Measurements from ENCODE around the gene WDR73. TPM values are rescaled to one million over a fixed set of nuclear protein-coding genes. Genes with fewer than 3 reads are reported as not detected.

WDR73 gene
- total RNA-seq, 1 experiment from 2014 or later, result 20.8 TPM

GRCh38 chr15:84591815-84592214 lies 62.3 kb downstream of the WDR73 start:
- no peak overlapping the region for H3K9ac ChIP-seq (ENCODE audit: low read length)
- no peaks in the 10 kb centered on the region for H3K79me2 ChIP-seq (ENCODE audit: low read length)
- no peaks in the 10 kb centered on the region for H3K36me3 ChIP-seq (ENCODE audit: low read depth, low read length)
- H3K4me1 ChIP-seq (ENCODE audit: insufficient read depth, low read length), result no peaks in the 10 kb centered on the region; the same call in 1 of the 2 replicates
- ChIA-PET CTCF (no interaction called here), POLR2A (ENCODE audit: unreplicated experiment) (no interaction called here)
- ATAC-seq, result no peak
- BruUV-seq (replicated peaks), result no TSS peak
- no peak overlapping the region for H3K4me2 ChIP-seq (ENCODE audit: low read length)
- no peak for DNase-seq
- no peak overlapping the region for H3K4me3 ChIP-seq (ENCODE audit: low read length)
- H3F3A ChIP-seq (ENCODE audit: low read length, unreplicated experiment), result no peaks in the 10 kb centered on the region
- H4K20me1 ChIP-seq (ENCODE audit: low read length), result no peaks in the 10 kb centered on the region
- H3K27me3 ChIP-seq (ENCODE audit: low read length), result no peaks in the 10 kb centered on the region
- TF ChIP-seq EZH2phosphoT487 (IDR thresholded peaks at IDR 0.05; ENCODE audit: borderline replicate concordance, low read length), result no peak
- TF ChIP-seq EZH2 (IDR thresholded peaks at IDR 0.05; ENCODE audit: low read length, unreplicated experiment), result no peak
- TF ChIP-seq CTCF (conservative IDR thresholded peaks at IDR 0.05; ENCODE audit: low read depth, low read length), result no peak
- H3K9me2 ChIP-seq (replicated peaks; ENCODE audit: low read length), result no peaks in the 10 kb centered on the region
- intact Hi-C loops (cut with micrococcal nuclease), result no loop called here
- H3K27ac ChIP-seq (ENCODE audit: low read length), result no peak overlapping the region
- no peaks in the 10 kb centered on the region for H3K9me3 ChIP-seq (ENCODE audit: low read length)
- no peak overlapping the region for H2AFZ ChIP-seq (ENCODE audit: low read length)

- H3K4me1 ChIP-seq (ENCODE audit: insufficient read depth, low read length), result no peaks in the 10 kb centered on the region; the same call in 1 of the 2 replicates
- ATAC-seq (no peak), DNase-seq (no peak)
- no TSS peak for BruUV-seq (replicated peaks)
- H2AFZ ChIP-seq (ENCODE audit: low read length), result no peak overlapping the region
- H3K79me2 ChIP-seq (ENCODE audit: low read length), result no peaks in the 10 kb centered on the region
- H3K9me2 ChIP-seq (replicated peaks; ENCODE audit: low read length), result no peaks in the 10 kb centered on the region
- no peaks in the 10 kb centered on the region for H3K36me3 ChIP-seq (ENCODE audit: low read depth, low read length)
- H3K27me3 ChIP-seq (ENCODE audit: low read length), result no peaks in the 10 kb centered on the region
- no peak overlapping the region for H3K27ac ChIP-seq (ENCODE audit: low read length)
- CTCF ChIA-PET, result no interaction called here
- H3K4me3 ChIP-seq (ENCODE audit: low read length), result no peak overlapping the region
- no peak for TF ChIP-seq EZH2 (IDR thresholded peaks at IDR 0.05; ENCODE audit: low read length, unreplicated experiment)
- no peak for TF ChIP-seq EZH2phosphoT487 (IDR thresholded peaks at IDR 0.05; ENCODE audit: borderline replicate concordance, low read length)
- TF ChIP-seq CTCF (conservative IDR thresholded peaks at IDR 0.05; ENCODE audit: low read depth, low read length), result no peak
- H3F3A ChIP-seq (ENCODE audit: low read length, unreplicated experiment), result no peaks in the 10 kb centered on the region
- H4K20me1 ChIP-seq (ENCODE audit: low read length), result no peaks in the 10 kb centered on the region
- intact Hi-C loops (cut with micrococcal nuclease), result no loop called here
- no peaks in the 10 kb centered on the region for H3K9me3 ChIP-seq (ENCODE audit: low read length)
- POLR2A ChIA-PET (ENCODE audit: unreplicated experiment), result no interaction called here
- H3K9ac ChIP-seq (ENCODE audit: low read length), result no peak overlapping the region
- H3K4me2 ChIP-seq (ENCODE audit: low read length), result no peak overlapping the region
Measured at GRCh38 chr15:84590406-84590805, 63.7 kb downstream of the WDR73 start.

Other genes starting within 250 kb of the WDR73 start
- 15.0 and 18.3 TPM in 2 replicates for gene ZSCAN2, start 53.3 kb downstream of the WDR73 start, total RNA-seq (2014; rRNA removed)
- gene NMB, start 3.9 kb upstream of the WDR73 start, total RNA-seq (2014; rRNA removed), result 20.4 and 25.9 TPM in 2 replicates
- 120 and 140 TPM in 2 replicates for gene SEC11A, start 61.9 kb upstream of the WDR73 start, total RNA-seq (2014; rRNA removed)
- 12.3 and 13.0 TPM in 2 replicates for gene ZNF592, start 94.3 kb upstream of the WDR73 start, total RNA-seq (2014; rRNA removed)
- 2.4 and 6.9 TPM in 2 replicates for gene ALPK3, start 163.1 kb upstream of the WDR73 start, total RNA-seq (2014; rRNA removed)
- 0.58 and 1.1 TPM in 2 replicates for gene SLC28A1, start 230.4 kb upstream of the WDR73 start, total RNA-seq (2014; rRNA removed)

Measured in PC-3 (cell line).